Activated T-cell treated with anti-CD3 and anti-CD28 coated beads, Interleukin-2, amount 50 U/mL, for 72 hours (primary cell): Measurements from ENCODE around the gene ANKRD62. TPM values are rescaled to one million over a fixed set of nuclear protein-coding genes. Genes with fewer than 3 reads are reported as not detected.
"Not testable (repeated sequence)": the region's sequence is repeated elsewhere in the genome, so short reads cannot be mapped to it uniquely, and the experiment has no call there.

Source experiments
- ATAC-seq, 2 donors: fragments of 150-1000 bp; cut with Tn5 transposase; replicated peaks in 1 of 2; 2 replicates each; pipeline ENCODE4 v1.10.0; 2021; ENCODE audit warnings: moderate library complexity in 2 of 2, mild to moderate bottlenecking in 1 of 2
- DNase-seq, 2 donors: peaks; one replicate each; pipeline ENCODE4 v3.0.0; 2021 to 2022; ENCODE audit warnings: mixed read lengths in 1 of 2
- H3K27ac Mint-ChIP-seq: one replicate; pipeline ENCODE4 v1.8.0; 2022; ENCODE audit warnings: mild to moderate bottlenecking, moderate library complexity, mixed read lengths
- H3K27me3 Mint-ChIP-seq: one replicate; pipeline ENCODE4 v1.8.0; 2022; ENCODE audit warnings: low read depth, mixed read lengths
- H3K36me3 Mint-ChIP-seq, 2 donors: one replicate each; pipeline ENCODE4 v1.8.0; 2022; ENCODE audit warnings: mixed read lengths in 2 of 2, mild to moderate bottlenecking in 1 of 2; ENCODE audit not compliant: insufficient read depth in 2 of 2
- H3K4me1 Mint-ChIP-seq: one replicate; pipeline ENCODE4 v1.8.0; 2022; ENCODE audit warnings: low read depth, mixed read lengths
- H3K4me3 Mint-ChIP-seq, 2 donors: one replicate each; pipeline ENCODE4 v1.8.0; 2022; ENCODE audit warnings: mild to moderate bottlenecking in 2 of 2, mixed read lengths in 2 of 2, moderate library complexity in 2 of 2
- H3K9me3 Mint-ChIP-seq, 2 donors: one replicate each; pipeline ENCODE4 v1.8.0; 2022; ENCODE audit warnings: mixed read lengths in 2 of 2
- total RNA-seq, 2 donors: library from RNA; stranded (reverse); gene quantifications; one replicate each; pipeline ENCODE4 v1.2.3, GENCODE V29; 2022

ANKRD62 gene
- total RNA-seq, 2 donors from 2014 or later: not detected

DNA sequence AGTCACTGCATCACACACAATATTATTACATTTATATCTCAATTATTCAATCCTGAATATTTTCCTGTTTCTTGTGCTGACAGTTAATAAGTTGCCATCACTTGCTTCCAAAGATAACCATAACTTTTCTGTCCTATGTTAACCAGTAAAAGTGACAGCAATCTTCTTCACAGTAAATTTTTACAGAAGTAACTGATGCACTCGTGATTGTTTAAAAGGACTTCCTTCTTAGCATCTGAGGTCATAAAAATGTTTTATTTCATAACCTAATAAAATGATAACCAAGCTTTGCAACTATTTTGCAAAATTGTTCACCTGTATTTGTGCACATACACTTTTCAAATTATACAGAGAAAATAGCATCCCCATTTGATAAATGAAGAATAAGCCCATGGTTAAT, 20.6 kb upstream of the ANKRD62 start:
- ATAC-seq (no peak), DNase-seq (no peak)
- no peaks in the 10 kb centered on the region for H3K9me3 Mint-ChIP-seq
- H3K36me3 Mint-ChIP-seq: no peaks in the 10 kb centered on the region
- H3K4me3 Mint-ChIP-seq: no peak overlapping the region
- peaks cover 24% of the 10 kb centered on the region for H3K27me3 Mint-ChIP-seq
- H3K4me1 Mint-ChIP-seq: no peaks in the 10 kb centered on the region
- H3K27ac Mint-ChIP-seq: no peak overlapping the region

DNA sequence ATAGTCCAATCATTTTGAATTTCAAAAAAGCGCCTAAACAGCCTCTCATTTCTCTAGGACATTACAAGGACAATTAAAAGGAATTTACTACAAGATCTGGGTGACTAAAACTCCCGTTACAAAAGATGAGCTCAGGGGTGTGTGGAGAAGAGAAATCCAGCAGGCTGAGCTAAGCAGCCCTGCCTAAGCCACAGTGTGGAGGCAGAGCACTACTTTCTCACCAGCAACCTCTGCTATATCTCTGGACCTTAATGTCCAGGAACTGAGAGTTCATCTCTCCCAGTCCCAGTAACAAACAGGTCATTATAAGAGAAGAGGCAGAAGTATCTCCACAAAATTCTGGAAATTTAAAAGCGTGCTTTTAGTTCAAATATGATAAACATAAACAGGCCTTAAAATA, 18.9 kb upstream of the ANKRD62 start:
- Mint-ChIP-seq H3K27ac (no peak overlapping the region), H3K9me3 (no peaks in the 10 kb centered on the region), H3K4me1 (no peaks in the 10 kb centered on the region), H3K27me3 (peaks cover 24% of the 10 kb centered on the region), H3K4me3 (no peak overlapping the region), H3K36me3 (no peaks in the 10 kb centered on the region)
- ATAC-seq (no peak), DNase-seq (no peak)

DNA sequence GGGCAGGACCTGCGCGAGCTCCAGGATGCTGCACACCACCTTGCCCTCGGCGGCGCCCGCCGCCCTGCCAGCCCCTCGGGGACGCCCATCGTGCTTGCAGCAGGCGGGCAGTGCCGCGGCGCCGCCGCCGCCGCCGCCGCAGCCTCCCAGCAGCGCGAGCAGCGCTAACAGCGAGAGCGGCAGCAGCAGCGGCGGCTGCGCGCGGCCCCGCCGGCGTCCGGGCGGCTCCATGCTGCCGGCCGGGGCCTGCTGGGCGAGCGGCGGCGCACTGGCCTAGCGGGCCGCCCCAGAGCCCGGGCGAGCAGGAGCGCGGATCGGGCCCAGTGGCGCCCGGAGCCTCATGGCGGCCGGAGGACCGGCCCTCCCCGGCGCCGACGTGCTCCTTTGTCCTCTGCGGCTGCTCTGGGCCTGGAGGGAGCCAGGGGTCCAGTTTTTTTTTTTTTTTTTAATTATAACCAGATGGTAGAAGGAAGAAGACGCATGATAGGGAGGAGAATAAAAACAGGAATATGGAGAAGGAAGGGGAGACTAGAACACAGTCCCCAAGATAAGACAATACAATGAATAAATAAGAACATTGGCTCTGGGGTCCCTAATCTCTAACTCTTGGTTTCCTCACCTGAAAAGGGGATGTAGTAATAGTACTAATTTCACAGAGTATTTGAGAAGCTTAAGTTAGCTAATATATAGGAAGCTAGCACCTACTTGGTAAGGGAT, 17.1 kb upstream of the ANKRD62 start:
- Mint-ChIP-seq H3K27ac (no peak overlapping the region), H3K4me3 (peak overlapping the region; percentile 18 to 50), H3K36me3 (no peaks in the 10 kb centered on the region), H3K4me1 (no peaks in the 10 kb centered on the region), H3K27me3 (peaks cover 24% of the 10 kb centered on the region), H3K9me3 (no peaks in the 10 kb centered on the region)
- ATAC-seq (peak; percentile 44 to 75), DNase-seq (no peak)

DNA sequence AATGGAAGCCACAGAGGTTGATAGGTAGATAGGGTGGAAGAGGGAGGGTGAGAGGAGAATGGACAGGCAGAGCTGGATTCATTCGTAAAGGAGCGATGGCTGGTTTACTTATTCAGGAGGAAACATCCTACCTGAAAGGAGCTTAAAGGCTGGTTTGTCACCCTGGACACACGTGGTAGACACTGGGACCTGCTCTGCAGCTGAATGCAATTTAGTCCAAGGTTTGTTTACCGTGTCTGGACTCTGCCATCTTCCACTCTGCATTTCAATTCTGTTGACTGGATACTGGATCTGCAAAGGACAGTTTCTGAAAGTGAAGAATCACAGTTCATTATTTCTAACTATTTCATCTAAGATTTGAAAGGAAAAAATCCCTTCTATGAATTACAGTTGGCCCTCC, 15.6 kb upstream of the ANKRD62 start:
- H3K9me3 Mint-ChIP-seq, H3K4me3 Mint-ChIP-seq, ATAC-seq, H3K4me1 Mint-ChIP-seq, H3K27ac Mint-ChIP-seq, H3K36me3 Mint-ChIP-seq, DNase-seq: not testable (repeated sequence)
- peaks cover 24% of the 10 kb centered on the region for H3K27me3 Mint-ChIP-seq

DNA sequence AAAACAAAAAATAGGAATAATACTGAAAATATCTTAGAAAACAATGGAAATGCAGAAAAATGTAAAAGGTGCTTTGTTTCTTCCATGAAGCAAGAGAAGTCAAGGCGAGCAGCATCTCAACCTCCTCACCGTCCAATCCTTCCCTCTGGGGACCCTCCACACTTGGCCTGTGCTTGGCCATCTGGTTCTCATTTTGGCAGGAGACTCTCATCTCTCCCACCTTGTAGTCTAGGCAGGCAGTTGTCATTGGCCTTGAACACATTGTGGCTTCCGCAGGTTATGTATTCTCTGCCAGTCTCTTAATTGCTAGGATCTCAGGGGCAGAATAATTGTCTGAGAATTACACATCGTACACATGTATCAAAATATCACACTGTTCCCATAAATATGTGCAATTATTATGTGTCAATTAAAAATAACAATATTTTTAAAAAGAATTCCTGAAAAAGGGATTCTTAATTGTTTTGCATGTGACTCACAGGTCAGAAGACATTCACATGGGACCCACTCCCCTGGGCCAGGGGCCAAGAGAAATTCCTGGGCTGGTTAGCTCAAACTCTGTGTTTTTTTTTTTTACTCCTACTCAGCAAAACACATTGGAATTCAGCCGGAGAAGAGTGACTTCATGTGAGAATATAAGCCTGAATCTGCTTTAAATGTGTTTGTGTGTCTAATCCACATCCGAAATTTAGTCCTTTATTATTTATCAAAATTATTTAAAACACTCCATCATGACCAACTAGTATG, 14.0 kb upstream of the ANKRD62 start:
- Mint-ChIP-seq H3K27ac (no peak overlapping the region), H3K4me1 (no peaks in the 10 kb centered on the region), H3K9me3 (no peaks in the 10 kb centered on the region), H3K4me3 (no peak overlapping the region), H3K27me3 (peaks cover 13% of the 10 kb centered on the region), H3K36me3 (no peaks in the 10 kb centered on the region)
- DNase-seq: no peak
- no peak for ATAC-seq

DNA sequence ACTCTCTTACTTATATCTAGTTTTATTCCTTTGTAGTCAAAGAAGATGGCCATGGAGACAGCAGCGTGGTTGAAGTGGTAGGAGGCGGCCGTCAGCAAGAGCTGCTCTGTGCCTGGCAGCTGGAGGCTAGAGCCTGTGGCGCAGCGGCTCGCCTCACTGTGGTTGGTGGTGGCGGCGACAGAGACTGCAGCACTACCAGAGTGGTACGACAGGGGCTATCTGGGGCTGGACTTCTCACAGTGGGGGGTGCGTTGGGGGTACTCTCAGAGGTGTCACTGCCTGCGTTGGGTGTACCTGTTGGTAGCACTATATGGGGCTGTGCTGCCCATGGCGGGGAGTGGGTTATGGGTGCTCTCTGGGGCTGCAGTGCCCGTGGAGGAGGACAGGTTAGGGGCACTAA, 8.5 kb upstream of the ANKRD62 start:
- no peak for DNase-seq
- no peak for ATAC-seq
- Mint-ChIP-seq H3K27me3 (no peaks in the 10 kb centered on the region), H3K36me3 (no peaks in the 10 kb centered on the region), H3K9me3 (no peaks in the 10 kb centered on the region), H3K4me3 (no peak overlapping the region), H3K27ac (no peak overlapping the region), H3K4me1 (no peaks in the 10 kb centered on the region)

DNA sequence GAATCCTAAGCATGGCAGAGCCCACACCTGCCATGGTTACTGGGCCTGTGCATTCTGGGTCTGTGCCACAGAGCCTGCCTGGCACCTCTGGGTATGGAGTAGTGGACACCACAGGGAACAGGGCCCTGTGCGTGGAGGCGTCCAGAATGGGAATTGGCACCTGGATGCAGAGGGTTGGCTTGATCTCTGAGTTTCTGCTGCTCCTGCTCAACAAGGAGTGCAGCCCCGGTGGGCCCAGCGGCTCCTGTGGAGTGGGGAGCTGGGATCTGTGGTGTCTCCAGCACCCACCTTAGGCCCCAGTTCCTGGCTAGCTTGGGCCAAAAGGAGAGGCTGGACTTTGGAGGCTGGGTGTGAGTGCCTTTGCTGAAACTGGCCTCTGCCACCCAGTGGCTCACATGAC, 7.9 kb upstream of the ANKRD62 start:
- no peaks in the 10 kb centered on the region for H3K27me3 Mint-ChIP-seq
- H3K27ac Mint-ChIP-seq: no peak overlapping the region
- no peaks in the 10 kb centered on the region for H3K4me1 Mint-ChIP-seq
- H3K4me3 Mint-ChIP-seq: no peak overlapping the region
- DNase-seq (no peak), ATAC-seq (no peak)
- no peaks in the 10 kb centered on the region for H3K36me3 Mint-ChIP-seq
- no peaks in the 10 kb centered on the region for H3K9me3 Mint-ChIP-seq

DNA sequence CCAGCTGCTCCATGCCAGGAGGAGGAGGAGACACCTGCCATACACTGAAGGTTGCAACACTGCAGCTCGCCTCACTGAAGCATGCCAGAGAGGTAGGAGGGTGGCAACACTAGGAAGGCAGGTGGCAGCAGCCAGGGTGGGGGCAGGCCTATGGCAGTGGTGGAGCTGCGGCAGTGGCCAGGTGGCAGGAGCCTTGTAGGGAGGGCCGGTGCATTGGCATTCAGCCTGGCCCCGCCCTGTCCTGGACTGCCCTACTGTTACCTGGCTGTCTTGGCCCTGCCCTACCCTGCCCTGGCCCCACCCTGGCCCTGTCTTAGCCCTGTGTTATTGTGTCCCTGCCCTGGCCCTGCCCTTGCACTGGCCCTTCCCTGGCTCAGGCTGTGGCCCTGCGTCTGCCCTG, 7.4 kb upstream of the ANKRD62 start:
- Mint-ChIP-seq H3K27ac (no peak overlapping the region), H3K36me3 (no peaks in the 10 kb centered on the region), H3K9me3 (no peaks in the 10 kb centered on the region), H3K27me3 (no peaks in the 10 kb centered on the region), H3K4me1 (no peaks in the 10 kb centered on the region), H3K4me3 (no peak overlapping the region)
- ATAC-seq (no peak), DNase-seq (no peak)

DNA sequence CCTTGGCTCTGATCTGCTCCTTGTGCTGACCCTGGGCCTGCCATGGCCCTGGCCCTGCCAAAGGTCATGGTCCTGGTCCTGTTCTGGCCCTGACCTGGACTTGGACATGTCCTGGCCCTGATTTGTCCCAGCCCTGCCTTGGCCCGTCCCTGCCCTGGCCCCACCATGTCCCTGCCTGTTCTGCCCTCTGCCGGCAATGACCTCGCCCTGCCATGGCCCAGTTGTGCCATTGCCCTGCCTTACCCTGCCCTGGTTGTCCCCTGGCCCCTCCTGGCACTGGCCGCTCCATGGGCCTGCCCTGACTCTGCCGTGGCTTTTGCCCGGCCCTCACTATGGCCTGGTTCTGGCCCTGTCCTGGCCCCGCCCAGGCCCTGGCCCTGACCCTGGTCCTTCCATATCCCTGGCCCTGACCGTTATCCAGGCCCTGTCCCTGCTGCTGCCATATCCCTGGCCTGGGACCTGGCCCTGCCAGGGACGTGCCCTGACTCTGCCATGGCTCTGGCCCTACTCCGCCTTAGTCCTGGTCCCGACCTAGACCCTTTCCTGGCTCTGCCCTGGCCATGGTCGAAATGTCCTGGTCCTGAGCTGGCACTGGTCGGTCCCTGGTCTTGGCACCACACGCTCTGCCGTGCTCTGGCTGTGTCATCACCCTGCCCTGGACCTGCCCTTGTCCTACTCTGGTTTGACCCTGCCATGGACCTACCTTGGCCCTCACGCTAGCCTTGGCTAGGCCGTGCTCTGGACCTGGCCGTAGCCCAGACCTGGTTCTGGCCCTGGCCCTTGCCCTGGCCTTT, 6.8 kb upstream of the ANKRD62 start:
- peak in 1 of 2 donors; percentile 9 for ATAC-seq
- DNase-seq: no peak
- Mint-ChIP-seq H3K36me3 (no peaks in the 10 kb centered on the region), H3K27me3 (no peaks in the 10 kb centered on the region), H3K9me3 (no peaks in the 10 kb centered on the region), H3K4me3 (no peak overlapping the region), H3K27ac (no peak overlapping the region), H3K4me1 (no peaks in the 10 kb centered on the region)

DNA sequence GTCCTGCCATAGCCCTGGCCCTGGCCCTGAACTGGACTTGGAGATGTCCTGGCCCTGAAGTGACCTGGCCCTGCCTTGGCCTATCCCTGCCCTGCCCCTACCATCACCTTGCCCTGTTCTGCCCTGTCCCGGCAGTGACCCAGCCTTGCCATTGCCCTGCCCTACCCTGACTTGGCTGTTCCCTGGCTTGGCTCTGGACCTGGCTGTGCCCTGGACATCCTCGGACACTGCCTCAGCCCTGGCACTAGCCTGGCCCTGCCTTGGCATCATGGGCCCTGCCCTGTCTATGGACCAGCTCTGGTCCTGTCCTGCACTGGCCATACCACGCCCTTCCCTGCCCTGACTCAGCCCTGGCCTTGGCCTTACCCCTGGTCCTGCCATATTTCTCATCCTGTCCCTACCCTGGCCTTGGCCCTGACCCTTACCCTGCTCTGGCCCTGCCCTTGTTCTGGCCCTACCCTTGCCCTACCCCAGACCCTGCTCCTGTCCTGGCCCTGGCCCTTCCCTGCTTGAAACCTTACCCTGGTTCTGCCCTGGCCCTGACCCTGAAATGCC, 6.1 kb upstream of the ANKRD62 start:
- Mint-ChIP-seq H3K4me1 (no peaks in the 10 kb centered on the region), H3K27me3 (no peaks in the 10 kb centered on the region), H3K27ac (no peak overlapping the region), H3K9me3 (no peaks in the 10 kb centered on the region), H3K36me3 (no peaks in the 10 kb centered on the region), H3K4me3 (no peak overlapping the region)
- DNase-seq (no peak), ATAC-seq (peak in 1 of 2 donors; percentile 9)

DNA sequence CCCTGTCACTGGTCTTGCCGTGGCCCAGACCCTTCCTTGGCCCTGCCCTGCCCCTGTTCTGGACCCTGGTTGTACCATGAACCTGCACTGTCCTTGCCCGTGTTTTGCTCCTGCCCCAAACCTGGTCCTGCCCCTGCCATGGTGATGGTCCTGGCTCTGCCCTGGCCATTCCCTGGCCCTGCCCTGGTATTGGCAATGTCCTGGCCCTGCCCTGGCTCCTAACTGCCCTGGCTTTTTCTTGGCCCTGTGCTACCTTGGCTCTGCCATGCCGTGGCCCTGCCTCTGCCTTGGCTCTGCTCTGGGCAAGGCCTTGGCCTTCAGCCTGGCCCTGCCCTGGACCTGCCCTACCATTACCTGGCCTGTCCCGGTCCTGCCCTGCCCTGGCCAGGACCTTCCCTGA, 5.5 kb upstream of the ANKRD62 start:
- no peak for DNase-seq
- Mint-ChIP-seq H3K9me3 (no peaks in the 10 kb centered on the region), H3K27ac (no peak overlapping the region), H3K4me3 (no peak overlapping the region), H3K27me3 (no peaks in the 10 kb centered on the region), H3K4me1 (no peaks in the 10 kb centered on the region), H3K36me3 (peaks cover 0 to 2% of the 10 kb centered on the region in 2 donors)
- no peak for ATAC-seq

DNA sequence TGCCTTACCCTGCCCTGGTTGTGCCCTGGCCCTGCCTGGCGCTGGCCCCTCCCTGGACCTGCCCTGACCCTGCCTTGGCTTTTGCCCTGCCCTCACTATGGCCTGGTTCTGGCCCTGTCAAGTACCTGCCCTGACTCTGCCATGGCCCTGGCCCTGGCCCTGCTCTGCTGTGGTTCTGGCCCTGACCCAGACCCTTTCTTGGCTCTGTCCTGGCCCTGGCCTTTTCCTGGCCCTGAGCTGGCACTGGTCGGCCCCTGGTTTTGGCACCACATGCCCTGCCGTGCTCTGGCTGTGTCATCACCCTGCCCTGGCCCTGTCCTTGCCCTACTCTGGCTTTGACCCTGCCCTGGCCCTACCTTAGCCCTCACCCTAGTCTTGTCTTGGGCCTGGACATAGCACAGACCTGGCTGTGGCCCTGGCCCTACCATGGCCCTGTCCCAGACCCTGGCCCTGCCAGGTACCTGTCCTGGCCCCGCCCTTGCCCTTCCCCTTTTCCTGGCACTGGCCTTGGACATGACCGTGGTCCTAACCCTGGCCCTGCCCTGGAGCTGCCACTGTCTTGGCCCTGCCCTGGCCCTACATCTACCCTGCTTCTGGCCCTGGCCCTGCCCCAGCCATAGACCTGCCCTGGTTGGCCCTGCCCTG, 4.8 kb upstream of the ANKRD62 start:
- no peak for ATAC-seq
- Mint-ChIP-seq H3K4me1 (no peaks in the 10 kb centered on the region), H3K27ac (no peak overlapping the region), H3K27me3 (no peaks in the 10 kb centered on the region), H3K36me3 (peaks cover 0 to 2% of the 10 kb centered on the region in 2 donors), H3K9me3 (no peaks in the 10 kb centered on the region), H3K4me3 (no peak overlapping the region)
- DNase-seq: no peak
